ENCODE data around the gene GRIA4.

Gene GRIA4

GRCh38 chr11:105823495-105824033 lies 213.7 kb downstream of the GRIA4 start:
- no peak overlapping the region for H3K4me3 ChIP-seq (ENCODE audit: low read depth, low read length)
- no peak for TF ChIP-seq CTCF (IDR thresholded peaks at IDR 0.05; ENCODE audit: borderline replicate concordance, insufficient read depth, low read depth, low read length)

- H3K4me3 ChIP-seq (ENCODE audit: low read depth, low read length) = no peak overlapping the region
- TF ChIP-seq CTCF (IDR thresholded peaks at IDR 0.05; ENCODE audit: borderline replicate concordance, insufficient read depth, low read depth, low read length) = no peak
These were observed 214.7 kb downstream of the GRIA4 start for GRCh38 chr11:105824457-105825013.

- H3K4me3 ChIP-seq (ENCODE audit: low read depth, low read length) = no peak overlapping the region
- no peak for TF ChIP-seq CTCF (IDR thresholded peaks at IDR 0.05; ENCODE audit: borderline replicate concordance, insufficient read depth, low read depth, low read length)
These were observed 215.3 kb downstream of the GRIA4 start for GRCh38 chr11:105825141-105825540.

GRCh38 chr11:105827906-105828305 lies 218.0 kb downstream of the GRIA4 start:
- TF ChIP-seq CTCF (IDR thresholded peaks at IDR 0.05; ENCODE audit: borderline replicate concordance, insufficient read depth, low read depth, low read length) = no peak

GRCh38 chr11:105829084-105829483 lies 219.2 kb downstream of the GRIA4 start:
- no peak for TF ChIP-seq CTCF (IDR thresholded peaks at IDR 0.05; ENCODE audit: borderline replicate concordance, insufficient read depth, low read depth, low read length)
- no peak overlapping the region for H3K4me3 ChIP-seq (ENCODE audit: low read depth, low read length)

More at GRCh38 chr11:105827906-105828305, 218.0 kb downstream of the GRIA4 start:
- no peak overlapping the region for H3K4me3 ChIP-seq (ENCODE audit: low read depth, low read length)

- H3K4me3 ChIP-seq (ENCODE audit: low read depth, low read length) = no peak overlapping the region
- TF ChIP-seq CTCF (IDR thresholded peaks at IDR 0.05; ENCODE audit: borderline replicate concordance, insufficient read depth, low read depth, low read length) = no peak
These were observed 224.6 kb downstream of the GRIA4 start for GRCh38 chr11:105834461-105834860.

- no peak overlapping the region for H3K4me3 ChIP-seq (ENCODE audit: low read depth, low read length)
These were observed 229.0 kb downstream of the GRIA4 start for GRCh38 chr11:105838668-105839384.

More at GRCh38 chr11:105838668-105839384, 229.0 kb downstream of the GRIA4 start:
- TF ChIP-seq CTCF (IDR thresholded peaks at IDR 0.05; ENCODE audit: borderline replicate concordance, insufficient read depth, low read depth, low read length) = no peak
